Stimulated activated CD4-positive, alpha-beta T cell treated with anti-CD3 and anti-CD28 coated beads, TNF-alpha, amount 100 ng/mL, for 48 hours (primary cell): ENCODE data around the gene SLC6A13.

Source experiments
- DNase-seq, 3 donors: peaks; one replicate each; pipeline ENCODE4 v3.0.0-alpha.2; 2020; ENCODE audit warnings: low read depth in 3 of 3

SLC6A13 gene

GRCh38 chr12:214003-214741 lies 48.5 kb downstream of the SLC6A13 start, which contains the start of gene SLC6A12:
TSS of gene SLC6A12 (minus strand) at chr12:214157. CDS start at chr12:209986, 4,171 bp downstream.
- DNase-seq: no peak

DNA sequence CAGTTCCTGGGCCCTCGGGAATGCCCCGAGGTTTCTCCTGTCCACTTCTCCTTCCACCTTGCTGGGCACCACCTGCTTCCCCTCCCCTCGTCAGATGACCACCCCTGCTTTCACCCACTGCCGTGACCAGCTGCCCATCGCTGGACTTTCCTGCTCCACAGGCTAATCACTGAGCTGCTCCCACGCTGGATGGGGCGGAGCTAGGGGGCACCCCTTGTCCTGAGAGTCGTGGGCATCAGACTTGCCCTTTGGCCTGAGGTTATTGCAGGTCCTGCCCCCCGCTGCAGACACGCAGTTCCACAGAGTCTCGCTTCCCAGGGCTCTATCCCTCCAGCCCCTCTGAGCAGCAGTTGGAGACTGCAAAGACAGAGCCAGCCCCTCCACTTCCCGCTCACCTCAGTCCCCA lies 49.1 kb downstream of the SLC6A13 start:
- no peak for DNase-seq

- DNase-seq: no peak
These were observed 49.7 kb downstream of the SLC6A13 start for GRCh38 chr12:212715-213526.

DNA sequence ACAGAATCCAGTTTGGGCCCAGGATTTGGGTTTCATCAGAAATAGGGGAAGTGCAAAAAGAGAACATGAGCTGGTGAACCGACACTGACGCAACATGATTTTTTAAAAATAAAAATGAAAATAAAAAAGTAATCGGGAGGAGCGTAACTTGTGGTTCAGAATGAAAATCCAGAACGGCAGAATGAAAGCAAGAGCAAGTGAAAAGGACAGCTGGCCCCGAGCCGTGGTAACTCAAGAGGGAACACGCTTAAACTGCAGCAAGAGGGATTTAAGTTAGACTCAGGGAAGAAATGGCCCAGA lies 50.3 kb downstream of the SLC6A13 start:
- no peak for DNase-seq

DNA sequence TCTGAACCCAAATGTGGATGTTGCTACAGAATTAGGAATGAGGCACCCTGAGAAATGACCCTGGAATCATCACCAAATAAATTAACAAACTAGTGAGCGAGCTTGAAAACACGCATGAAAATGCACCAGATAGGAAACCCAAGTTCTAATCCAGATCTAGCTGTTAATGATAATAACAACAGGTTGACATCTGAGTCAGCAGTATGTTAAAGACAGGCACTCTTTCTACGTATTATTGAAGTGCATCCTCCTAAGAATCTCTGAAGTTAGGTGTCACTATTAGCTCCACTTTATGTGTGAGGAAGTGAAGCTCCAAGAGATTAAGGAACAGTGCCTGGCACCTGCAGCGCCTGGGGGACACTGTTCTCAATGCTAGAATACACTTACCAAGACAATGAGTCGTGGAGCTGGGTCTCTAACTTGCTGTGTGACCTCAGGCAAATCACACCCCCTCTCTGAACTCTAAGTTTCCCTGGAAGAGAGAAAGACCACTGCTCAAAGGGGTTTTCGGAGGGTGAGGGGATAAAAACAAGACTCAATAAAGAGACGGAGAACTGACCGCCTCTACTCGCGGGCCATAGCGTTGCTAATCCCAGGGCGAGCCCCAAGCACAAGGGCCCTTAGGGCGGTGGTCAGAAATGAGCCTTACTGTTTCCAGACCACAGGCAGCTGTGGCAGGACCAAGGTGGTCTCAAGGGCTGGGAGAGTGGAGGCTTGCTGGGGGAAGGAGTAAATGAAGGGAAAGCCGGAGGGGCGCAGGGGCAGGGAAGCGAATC lies 50.8 kb downstream of the SLC6A13 start:
- DNase-seq: no peak

- no peak for DNase-seq
These were observed 51.5 kb downstream of the SLC6A13 start for GRCh38 chr12:211142-211465.

- no peak for DNase-seq
These were observed 52.1 kb downstream of the SLC6A13 start for GRCh38 chr12:210277-211141.

- no peak for DNase-seq
These were observed 52.8 kb downstream of the SLC6A13 start for GRCh38 chr12:209851-210250.

DNA sequence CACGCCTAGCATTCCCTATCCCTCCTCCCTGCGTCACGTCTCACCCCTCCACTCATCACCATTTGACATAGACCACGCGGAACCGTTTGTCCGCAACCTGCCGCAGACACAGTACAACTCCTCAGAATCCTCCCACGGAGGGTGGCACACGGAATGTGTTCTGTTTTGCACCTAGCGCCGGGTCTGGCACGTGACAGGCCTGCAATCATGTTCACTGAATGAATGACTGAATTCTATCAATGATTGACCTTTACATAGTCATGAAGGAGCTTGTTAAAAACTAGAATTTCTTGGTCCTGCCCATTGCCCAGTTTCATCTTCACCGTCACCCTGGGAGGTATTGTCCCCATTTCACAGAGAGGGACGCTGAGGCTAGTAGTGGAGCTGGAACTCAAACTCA lies 53.4 kb downstream of the SLC6A13 start:
- no peak for DNase-seq

GRCh38 chr12:208813-209212 lies 53.8 kb downstream of the SLC6A13 start:
- DNase-seq: no peak

DNA sequence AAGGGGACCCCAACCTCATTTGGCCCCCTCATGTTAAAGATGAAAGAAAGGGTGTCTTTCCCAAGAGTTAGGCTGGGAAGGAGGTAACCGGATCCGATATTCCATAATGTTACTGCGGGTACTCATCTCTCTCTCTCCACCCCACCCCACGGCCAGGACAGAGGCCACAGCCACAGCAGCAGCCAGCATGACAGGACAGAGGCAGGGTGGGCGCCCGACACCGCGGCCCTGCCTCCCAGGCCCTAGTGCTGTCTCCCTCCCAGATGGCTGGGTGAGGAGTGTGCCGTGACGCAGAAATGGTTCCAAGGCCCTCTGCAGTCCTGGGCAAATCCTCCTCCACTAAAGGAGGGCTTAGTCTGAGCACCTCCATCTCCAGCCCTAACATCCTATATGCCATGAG lies 54.8 kb downstream of the SLC6A13 start:
- DNase-seq: no peak

GRCh38 chr12:206746-207440 lies 55.7 kb downstream of the SLC6A13 start:
- DNase-seq: no peak

- DNase-seq: no peak
These were observed 57.6 kb downstream of the SLC6A13 start for GRCh38 chr12:205026-205425.

DNA sequence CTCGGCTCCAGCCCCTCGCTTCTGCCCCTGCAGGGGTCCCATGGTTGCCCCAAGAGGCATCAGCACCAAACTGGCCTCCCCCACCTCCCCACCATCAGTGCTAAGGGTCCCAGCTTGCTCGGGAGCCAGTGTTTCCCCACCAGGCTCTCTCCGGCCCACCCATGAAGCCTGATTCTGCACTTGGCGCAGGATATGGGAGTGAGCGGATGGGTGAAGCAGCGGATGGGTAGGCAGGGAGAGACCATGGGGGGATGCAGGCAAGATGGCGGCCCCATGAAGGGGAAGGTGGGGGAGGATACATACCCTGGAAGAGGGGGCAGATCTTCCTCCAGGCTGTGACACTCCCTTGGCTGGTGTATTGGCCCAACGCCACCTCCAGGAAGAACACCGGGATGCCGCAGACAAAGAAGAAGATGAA lies 58.4 kb downstream of the SLC6A13 start:
- DNase-seq: no peak

GRCh38 chr12:203462-204260 lies 59.0 kb downstream of the SLC6A13 start:
- no peak for DNase-seq

DNA sequence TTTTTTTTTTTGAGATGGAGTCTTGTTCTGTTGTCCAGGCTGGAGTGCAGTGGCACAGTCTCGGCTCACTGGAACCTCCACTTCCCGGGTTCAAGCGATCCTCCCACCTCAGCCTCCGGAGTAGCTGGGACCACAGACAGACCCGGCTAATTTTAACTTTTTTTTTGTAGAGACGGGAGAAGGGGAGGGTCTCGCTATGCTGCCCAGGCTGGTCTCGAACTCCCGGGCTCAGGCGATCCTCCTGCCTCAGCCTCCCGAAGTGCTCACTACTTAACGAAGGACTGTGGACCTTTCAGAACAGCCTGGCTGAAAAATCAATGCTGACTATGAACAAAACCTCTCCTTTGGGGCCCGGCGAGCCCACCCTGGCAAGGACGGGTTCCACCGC lies 59.6 kb downstream of the SLC6A13 start:
- DNase-seq: no peak

DNA sequence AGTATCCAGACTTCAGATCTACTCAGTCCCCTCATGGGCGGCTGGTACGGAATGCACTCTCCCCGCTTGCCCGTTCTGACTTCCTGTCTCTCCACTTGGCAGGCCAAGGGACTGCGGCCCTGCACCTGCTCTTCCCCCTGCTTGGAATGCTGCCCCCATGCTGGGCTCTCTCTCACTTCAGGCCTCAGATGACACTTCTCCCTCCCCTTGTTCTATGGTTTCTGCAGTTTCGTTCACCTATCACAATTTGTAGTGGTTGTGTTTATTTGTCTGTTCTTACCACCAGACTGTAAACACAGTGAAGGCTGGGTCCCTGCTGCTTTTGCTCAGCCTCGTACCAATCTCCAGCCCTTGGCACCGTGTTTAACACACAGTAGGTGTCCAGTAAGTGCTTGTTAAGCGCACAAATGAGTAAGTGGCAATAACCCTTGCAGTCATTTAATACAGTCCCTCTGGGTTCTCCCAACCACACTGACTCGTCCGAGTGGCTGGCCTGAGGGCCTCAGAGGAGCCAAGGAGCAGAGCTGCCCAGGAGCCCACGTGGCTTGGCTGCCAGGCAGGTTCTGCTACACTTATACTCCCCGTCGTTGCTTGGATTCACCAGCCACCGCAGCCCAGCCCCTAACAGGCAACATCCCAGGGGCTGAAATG lies 60.4 kb downstream of the SLC6A13 start:
- no peak for DNase-seq

GRCh38 chr12:201361-201760 lies 61.3 kb downstream of the SLC6A13 start:
- no peak for DNase-seq

DNA sequence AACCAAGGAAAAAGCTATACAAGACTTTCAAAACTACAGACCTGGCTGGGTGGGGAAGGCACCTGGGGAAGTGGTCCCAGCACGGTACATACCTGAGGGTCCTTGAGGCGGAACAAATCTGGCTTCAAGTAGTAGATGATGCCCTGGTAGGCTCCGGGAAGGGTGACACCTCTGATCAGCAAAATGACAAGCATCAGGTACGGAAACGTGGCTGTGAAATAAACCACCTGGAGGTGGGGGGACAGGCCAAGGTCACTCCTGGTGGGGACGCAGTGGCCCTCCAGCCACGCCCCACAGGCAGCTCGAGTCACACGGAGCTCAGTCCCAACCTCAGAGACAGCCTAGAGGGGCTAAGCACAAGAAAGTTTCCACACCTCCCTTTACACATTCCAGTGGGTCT lies 63.9 kb downstream of the SLC6A13 start:
- DNase-seq: no peak
